NCI-H146 treated with DMSO at 0.1 percent for 48 hours (cell line): ENCODE measurements around the gene SLC41A3.
"Not testable (repeated sequence)": the region's sequence is repeated elsewhere in the genome, so short reads cannot be mapped to it uniquely, and the experiment has no call there.

ENCODE experiments used
- DNase-seq: peaks from one replicate; lab custom pipeline; 2025; ENCODE audit not compliant: unreplicated experiment; lab: John Stamatoyannopoulos, UW

Gene SLC41A3

DNA sequence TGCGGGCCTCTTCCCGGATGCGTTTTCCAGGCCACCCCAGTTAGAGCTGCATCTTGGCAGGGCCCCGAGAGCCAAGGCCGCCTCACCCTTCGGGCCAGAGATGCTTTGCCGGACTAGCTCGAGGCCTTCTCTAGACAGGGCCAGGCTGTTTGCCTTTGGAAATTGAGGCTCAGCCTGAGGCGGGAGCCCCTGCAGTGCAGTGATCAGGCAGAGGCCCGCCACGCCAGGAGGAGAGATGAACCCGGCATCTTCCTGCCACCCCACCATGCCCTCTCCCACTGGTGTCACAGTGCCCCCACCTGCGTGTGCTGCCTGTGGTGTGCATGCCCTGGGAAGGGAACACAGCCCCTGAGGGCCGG, 123.9 kb downstream of the SLC41A3 start:
- DNase-seq = no peak

DNA sequence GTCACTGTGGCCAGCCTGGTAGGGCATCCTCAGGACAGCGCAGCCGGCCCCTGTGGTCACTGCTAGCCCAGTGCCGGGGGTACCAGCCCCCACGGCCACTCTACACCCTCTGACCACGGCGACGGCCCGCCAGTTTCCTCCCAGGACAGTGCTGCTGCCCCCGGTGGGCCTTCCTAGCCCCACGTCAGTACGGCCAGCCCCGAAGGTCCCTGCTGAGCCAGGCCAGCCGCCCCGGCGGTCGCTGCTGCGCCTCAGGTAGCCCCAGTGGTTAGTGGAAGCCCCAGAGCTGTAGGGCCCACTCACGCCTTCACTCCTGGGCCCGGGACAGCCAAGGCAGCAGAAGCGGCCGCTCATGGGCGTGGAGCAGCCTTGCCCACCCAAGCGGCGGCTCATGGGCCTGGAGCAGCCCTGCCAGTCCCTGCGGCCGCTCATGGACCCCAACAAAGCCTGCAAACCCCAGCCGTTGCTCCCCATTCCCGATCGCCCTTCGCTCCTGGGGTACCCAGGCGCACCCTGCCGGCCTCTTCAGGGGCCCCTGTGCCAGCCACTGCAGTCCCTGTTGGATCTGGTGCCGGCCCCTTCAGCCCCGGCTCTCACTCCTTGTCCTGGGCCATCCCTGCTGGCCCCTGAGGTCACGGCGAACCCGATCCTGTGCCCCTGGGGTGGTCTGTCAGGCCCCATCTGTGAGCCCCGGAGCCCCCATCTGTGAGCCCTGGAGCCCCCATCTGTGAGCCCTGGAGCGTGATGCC, 124.4 kb downstream of the SLC41A3 start:
- DNase-seq = no peak

DNA sequence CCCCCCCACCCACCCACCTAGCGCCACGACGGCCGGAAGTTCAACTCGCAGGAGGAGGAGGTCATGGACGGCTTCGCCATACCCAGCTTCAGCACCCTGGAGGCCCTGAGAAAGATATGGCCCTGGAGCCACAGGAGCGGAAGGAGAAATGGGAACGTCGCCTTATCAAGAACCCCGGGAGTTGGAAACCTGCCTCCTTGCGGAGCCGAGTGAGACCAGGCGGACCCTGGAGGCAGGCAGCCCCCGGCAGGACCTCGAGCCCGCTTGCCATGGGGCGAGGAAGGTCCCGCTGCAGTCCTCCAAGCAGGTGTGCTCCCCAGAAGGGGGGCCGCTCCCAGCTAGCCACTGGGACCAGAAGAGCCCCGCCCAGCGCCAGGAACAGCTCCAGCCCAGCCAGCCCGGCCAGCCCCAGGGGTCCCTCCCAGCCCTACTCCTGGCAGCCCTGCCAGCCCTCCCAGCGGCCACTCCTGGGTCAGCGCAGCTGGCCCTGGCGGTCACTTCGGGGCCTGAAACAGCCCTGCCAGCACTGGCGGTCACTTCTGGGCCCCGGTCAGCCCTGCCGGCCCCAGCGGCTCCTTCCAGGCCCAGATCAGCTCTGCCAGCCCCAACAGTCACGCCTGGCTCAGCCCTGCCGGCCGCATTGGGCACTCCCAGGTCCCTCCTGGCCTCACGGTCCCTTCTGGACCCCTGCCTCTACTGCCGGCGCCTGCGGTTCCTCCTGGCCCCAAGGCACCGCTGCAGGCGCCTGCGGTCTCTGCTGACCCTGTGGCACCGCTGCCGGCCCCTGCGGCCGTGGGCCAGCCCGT, 125.2 kb downstream of the SLC41A3 start:
- no peak for DNase-seq

DNA sequence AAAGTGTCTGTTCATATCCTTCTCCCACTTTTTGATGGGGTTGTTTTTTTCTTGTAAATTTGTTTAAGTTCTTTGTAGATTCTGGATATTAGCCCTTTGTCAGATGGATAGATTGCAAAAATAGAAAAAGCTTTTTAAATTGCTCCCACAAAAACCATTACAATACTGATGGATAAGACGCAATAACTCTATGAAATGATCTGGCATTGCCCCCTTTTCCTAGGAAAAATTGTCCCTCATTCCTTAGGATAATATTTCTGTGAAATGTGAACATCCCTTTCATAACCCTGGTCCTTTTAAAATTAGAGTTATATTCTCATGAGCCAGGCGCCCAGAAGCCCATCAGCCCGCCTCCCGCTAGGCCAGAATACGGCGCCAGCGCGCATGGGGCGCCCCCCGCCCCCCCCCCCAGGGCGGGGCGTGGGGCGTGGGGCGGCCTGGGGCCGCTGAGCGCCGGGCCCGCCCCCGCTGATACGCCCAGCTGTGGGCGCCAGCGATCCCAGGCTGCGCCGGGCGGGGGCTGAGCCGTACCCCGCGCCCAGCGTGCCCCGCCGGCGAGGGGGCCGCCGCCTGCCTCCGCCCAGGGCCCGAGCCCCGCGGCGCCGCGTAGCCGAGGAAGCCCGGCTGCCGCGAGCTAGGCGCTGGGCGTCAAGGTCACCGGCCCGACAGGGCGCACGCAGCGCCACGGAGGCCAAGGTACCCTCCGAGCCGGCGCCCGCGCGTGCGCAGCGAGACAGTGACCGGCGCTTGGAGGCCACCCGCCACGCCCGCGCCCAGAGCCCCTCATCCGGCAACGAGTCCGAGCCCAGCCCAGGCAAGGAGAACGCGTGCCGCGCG, 126.0 kb downstream of the SLC41A3 start:
- no peak for DNase-seq

DNA sequence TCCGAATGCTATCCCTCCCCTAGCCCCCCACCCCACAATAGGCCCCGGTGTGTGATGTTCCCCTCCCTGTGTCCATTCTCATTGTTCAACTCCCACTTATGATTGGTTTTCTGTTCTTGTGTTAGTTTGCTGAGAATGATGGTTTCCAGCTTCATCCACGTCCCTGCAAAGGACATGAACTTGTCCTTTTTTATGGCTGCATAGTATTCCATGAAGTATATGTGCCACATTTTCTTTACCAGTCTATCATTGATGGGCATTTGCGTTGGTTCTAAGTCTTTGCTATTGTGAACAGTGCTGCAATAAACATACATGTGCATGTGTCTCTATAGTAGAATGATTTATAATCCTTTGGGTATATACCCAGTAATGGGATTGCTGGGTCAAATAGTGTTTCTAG, 126.9 kb downstream of the SLC41A3 start:
- not testable (repeated sequence) for DNase-seq
